Astrocyte (in vitro differentiated cells and primary cell): Measurements from ENCODE around the gene PODXL.

Experiments used
- CTCF ChIP-seq: IDR thresholded peaks from 2 replicates; pipeline ENCODE4 v1.5.1; 2011; ENCODE audit warnings: low read depth, mild to moderate bottlenecking, inconsistent platforms, low read length, moderate library complexity; ENCODE audit not compliant: insufficient read depth
- EZH2 ChIP-seq: IDR thresholded peaks from 2 replicates; pipeline ENCODE4 v1.6.1; 2012; ENCODE audit warnings: mild to moderate bottlenecking, low read length, inconsistent platforms; ENCODE audit not compliant: insufficient read depth

- no peak for TF ChIP-seq EZH2
- TF ChIP-seq CTCF: no peak
These were observed 49.8 kb downstream of the PODXL start for GRCh38 chr7:131506597-131506996.
